Left lobe of liver (tissue), 2 donors: ENCODE measurements around the gene TFF2. TPM values are rescaled to one million over a fixed set of nuclear protein-coding genes. Genes with fewer than 3 reads are reported as not detected.

ENCODE experiments used
- ATAC-seq: fragments of 200-7000 bp; cut with Tn5 transposase; one replicate; pipeline ENCODE4 v1.9.1; 2020; ENCODE audit warnings: mild to moderate bottlenecking, moderate library complexity
- DNase-seq: peaks from one replicate; pipeline ENCODE4 v3.0.0-alpha.2; 2020; ENCODE audit warnings: low spot score
- total RNA-seq: library from RNA; stranded (reverse); gene quantifications from one replicate; pipeline ENCODE4 v1.2.1, GENCODE V29; 2021
- donor health status: DM: no; HTN: no; CAD: no; lungs with moderate emphysema.
- donor health status: DM: no; HTN: yes; CAD: no.

Gene TFF2
- total RNA-seq, 1 donor from 2014 or later: 0.25 TPM

DNA sequence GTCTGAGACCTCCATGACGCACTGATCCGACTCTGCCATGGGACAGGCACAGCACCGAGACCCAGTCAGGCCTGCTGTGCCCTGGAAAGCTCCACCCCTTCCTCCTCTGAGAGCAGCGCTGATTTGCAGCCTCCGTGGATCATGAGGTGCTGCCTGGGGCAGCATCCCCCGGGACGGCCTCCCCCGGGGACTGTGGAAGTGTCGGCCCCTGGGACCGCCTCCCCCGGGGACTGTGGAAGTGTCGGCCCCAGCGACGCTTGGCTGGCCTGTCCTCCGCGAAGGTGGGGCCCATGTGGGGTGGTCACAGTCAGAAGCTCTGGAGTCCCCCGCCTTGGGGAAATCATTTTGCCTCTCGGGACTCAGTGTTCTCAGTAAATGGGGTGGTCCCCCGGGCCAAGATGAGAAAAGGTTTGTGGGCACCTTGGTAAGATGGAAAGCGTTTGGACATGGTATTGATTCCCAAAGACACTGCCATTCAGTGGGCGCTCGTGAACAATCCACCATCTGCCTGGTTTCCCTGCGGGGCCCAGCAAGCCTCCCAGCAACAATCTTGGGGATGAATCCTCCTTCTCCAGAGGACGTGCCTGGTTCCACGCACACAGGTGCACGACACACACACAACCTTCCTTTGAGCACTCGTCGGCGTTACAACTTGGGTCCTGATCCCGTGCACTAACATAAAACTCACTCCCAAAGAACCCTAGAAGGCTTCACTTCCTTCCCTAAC, 3.0 kb downstream of the TFF2 start:
- DNase-seq (no peak), ATAC-seq (no peak)

DNA sequence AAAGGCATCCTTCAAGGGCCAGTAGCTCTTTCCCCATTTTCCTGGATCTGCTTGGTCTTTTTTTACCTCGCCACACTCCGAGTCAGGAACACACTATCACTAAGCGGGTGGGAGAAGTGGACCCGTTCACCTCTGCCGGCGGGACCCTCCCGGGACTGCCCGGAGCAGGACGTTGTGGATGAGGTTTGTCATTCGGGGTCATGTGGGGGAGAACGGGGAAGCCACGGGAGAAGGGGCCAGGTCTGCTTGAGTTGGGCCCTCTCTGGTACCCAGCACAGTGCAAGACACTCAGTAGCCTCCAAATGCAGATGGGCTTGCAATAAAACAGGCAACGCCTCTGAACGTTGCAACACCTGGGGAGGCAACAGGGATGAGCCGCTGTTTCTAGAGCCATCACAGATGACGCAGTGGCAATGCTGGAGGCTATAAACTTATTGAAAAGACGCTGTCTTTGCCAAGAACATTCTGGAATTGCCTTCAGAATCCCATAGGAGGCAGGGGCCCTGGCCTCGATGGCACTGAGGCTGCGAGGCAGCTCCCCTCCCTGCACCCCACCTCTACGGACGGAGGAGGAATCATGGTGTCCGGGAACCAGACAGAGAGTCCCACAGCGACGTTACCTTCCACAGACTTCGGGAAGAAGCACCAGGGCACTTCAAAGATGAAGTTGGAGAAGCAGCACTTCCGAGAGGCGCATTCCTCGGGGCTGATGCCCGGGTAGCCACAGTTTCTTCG, 3.8 kb downstream of the TFF2 start:
- ATAC-seq: no peak
- DNase-seq: peak; percentile 5

DNA sequence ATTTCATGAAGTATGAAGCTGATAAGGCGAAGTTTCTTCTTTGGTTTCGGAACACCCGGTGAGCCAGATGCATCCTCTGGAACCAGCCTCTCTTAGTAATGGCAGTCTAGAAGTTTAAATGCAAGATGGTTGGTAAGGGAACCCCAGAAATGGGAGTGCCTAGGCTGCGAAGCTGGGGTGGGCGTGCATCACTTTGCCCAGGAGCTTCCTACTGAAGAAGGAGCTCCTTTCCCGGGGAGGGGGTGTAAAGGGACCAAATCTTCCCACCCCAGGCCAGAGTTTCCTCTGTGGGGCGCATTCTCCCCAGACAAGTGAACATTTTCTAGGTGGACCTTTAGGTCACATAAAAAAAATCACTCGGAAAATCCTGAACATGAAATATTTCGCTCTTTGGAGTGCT, 4.4 kb downstream of the TFF2 start:
- peak; percentile 12 for DNase-seq
- no peak for ATAC-seq

GRCh38 chr21:42344631-42345030, 6.2 kb downstream of the TFF2 start:
- ATAC-seq (no peak), DNase-seq (no peak)

- DNase-seq: no peak
Measured at GRCh38 chr21:42343963-42344510, 6.8 kb downstream of the TFF2 start.

DNA sequence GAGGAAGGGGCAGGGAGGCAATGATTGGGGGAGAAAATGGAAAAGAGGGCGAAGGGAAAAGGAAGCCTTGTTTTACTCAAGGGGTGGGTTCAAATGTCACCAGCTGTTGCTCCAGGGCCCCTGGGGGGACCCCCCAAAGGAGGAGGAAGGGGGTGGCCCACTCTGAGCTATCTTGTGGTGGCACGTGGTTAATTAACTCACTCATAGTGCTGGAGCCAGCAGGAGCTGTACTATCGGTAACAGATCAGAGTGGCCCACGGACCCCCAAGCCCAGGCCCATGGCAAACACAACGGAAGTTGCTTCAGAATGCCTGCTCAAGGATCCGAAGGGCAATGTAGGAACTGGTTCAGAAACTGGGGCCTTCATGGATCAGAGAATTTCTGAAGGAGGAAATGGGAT, 7.2 kb downstream of the TFF2 start:
- ATAC-seq (no peak), DNase-seq (no peak)

More at GRCh38 chr21:42343963-42344510, 6.8 kb downstream of the TFF2 start:
- no peak for ATAC-seq

DNA sequence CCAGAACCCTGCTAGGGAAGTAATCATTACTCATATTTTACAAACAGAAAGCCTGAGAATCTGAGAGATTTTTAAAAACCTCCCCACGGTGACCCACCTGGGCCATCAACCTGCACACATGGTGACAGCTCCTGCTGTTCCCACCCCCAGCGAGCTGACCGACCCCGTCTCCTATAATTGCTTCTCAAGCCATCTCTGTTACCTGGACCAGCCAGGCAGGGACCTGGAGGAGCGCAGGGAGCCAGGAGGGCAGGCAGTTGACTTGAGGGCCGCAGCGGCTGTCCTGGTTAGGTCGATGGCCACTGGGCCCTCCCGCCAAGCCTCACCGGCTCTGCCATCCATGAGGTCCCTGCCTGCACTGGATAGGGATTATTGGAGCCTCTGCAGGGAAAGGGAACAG, 7.7 kb downstream of the TFF2 start:
- no peak for DNase-seq
- ATAC-seq: no peak

DNA sequence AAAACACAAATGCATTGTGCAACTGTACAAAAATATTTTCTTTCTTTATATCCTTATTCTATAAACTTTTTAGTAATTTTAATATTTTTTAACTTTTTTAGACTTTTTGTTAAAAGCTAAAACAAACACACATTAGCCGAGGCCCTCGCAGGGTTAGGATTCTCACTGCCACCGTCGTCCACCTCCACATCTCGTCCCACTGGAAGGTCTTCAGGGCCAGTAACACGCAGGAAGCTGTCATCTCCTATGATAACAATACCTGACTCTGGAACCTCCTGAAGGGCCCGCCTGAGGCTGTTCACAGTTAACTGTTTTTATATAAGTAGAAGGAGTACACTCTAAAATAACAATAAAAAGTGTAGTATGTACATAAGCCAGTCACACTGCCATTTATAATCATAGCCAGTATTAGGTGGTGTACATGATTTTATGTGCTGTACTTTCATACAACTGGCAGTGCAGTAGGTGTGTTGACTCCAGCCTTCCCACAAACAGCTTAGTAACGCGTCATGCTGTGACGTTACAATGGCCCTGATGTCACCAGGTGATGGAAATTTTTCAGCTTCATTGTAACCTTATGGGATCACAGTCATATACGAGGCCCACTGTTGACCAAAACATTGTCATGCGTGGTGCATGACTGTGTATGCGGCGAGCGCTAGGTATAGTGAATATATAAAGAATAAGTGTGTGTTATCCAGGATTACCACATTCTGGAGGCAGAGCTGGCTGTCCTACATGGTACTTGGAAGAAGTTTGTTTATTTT, 8.8 kb downstream of the TFF2 start:
- ATAC-seq (no peak), DNase-seq (peak; percentile 10)

- ATAC-seq (no peak), DNase-seq (peak; percentile 19)
Measured at GRCh38 chr21:42340187-42341050, 10.4 kb downstream of the TFF2 start.

DNA sequence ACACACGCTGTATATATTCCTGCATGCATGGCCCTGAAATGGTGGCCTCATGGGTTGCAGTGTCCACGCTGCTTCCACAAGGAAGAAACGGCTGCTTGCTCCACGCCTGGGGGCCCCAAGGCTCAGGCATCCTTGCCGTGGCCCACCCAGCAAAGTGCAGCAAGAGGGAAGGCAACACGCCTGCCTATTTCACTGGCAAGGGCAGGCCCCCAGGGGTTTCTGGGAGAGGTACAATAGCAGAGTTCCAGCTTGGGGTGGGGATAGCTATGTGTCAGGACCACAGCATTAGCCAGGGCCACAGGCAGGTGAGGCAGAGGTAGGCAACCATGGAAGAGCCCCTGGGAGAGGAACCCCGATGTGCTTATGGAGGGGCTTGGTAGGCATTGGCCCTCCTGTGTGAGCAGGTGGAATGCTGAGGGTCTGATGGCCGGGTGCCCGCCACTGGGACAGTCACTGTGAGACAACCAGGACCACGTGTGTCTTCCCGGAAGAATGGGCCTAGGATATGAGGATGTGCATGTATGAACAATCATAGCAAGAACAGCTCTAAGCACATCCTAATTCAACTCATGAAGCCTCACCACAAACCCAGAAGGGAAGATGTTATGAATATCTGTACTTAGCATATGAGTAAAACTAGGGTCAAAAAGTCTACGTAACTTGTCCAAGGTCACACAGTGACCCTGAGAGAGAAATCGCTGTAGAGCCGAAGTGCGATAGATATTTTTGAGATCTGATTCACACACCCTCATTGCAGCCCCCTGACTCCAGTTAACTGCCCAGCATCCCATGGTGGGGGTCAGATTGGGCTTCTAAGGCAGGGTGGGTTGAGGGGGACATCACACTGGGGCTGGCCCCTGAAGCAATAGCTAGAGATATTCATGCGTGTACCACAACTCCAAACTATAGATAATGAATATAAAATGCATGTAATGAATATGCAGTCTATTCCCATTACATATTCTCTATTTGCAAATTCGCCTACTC, 11.8 kb downstream of the TFF2 start:
- DNase-seq (peak; percentile 37), ATAC-seq (no peak)

DNA sequence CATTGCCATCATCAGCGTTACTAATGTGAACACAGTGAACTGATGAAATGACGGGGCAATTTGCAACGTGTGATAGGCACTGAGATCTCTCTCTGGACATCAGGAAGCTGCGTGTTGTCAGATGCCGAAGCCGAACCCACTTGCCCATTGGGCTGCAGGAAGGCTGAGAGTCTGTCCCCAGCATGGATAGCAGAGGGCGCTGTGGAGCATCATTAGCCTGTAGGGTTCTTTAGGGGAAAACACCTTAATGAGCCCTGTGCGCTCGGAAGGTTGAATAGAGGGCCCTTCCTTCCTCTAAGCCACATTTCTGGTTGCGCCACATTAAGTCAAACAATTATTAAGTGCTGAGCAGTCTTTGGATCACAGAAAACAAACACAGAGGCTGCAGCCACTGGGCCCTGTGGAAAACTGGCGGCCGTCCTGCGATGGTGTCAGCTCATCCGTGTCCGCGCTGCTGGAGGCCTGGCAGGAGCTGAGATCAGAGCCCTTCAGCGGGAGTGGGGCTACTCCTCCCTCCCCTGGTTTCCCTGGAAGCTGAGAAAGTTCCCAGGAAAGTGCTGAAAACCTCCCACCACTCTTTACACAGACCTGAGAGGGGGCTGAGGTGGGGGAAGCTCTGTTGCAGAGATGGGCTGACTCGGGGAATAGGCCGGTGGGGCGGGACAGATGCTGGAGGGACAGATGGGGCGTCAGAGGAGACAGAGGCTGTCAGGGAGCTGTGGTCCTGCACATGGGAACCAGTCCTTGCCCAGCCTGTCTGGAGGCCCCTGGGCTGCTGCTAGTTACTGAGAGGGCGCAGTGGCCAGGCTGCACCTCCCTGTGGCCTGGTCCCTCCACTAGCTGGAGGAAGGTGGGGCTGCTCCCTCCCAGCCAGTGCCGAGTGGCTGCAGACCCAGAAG, 12.7 kb downstream of the TFF2 start:
- peak; percentile 94 for ATAC-seq

DNA sequence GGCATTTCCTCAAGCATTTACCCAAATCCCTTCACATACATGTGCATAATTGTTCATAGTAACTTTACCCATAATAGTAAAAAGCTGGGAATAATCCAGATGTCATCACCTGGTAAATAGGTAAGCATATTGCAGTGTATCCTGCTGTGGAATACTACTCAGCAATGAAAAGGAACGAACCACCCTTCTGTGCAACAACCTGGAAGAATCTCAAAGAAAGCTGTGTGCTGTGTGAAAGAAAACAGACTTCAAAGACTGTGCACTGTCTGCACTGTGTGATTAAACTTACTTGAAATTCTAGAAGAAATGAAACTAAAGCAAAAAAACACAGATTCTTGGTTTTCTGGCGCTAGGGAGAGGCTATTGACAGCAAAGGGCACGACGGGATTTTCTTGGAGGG, 13.5 kb downstream of the TFF2 start:
- DNase-seq (no peak), ATAC-seq (no peak)

More for the DNA sequence above, 12.7 kb downstream of the TFF2 start:
- peak; percentile 64 for DNase-seq

- DNase-seq (peak; percentile 8), ATAC-seq (no peak)
Measured at GRCh38 chr21:42336054-42336453, 14.7 kb downstream of the TFF2 start.

DNA sequence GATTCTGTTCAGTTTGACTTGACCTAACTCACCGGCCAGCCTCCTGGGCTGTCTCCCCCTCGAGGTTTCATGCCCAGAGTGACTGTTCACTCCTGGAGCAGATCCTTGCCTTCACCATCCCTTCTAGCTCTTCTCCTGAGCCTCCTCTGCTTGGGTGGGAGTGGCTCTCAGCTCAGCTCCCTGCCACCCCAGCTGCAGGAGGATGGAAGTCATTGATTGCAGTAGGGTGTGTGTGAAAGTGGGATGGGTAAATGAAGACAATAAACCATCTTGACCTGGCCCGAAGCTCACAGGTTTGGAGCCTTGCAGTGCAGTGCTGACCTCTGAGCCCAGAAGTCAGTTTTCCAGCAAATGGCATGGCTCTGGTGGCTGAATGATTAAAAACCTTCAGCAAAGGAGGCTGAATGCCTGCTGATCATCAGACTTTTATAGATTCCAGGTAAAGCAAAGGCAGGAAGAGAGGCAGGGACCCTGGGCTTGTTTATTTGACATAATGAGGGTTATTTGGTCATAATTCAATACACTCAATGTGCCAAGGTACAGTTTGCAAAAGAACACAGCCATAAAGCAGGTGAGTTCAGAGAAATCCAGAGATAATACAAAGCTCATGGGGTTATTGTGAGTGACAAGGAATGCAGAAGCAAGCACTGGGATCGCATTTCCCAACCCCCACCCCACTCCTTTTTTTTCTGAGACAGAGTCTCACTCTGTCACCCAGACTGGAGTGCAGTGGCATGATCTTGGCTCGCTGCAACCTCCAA, 18.1 kb downstream of the TFF2 start:
- peak; percentile 4 for DNase-seq
- ATAC-seq: no peak

- ATAC-seq (no peak), DNase-seq (no peak)
Measured at GRCh38 chr21:42331660-42332059, 19.1 kb downstream of the TFF2 start.

DNA sequence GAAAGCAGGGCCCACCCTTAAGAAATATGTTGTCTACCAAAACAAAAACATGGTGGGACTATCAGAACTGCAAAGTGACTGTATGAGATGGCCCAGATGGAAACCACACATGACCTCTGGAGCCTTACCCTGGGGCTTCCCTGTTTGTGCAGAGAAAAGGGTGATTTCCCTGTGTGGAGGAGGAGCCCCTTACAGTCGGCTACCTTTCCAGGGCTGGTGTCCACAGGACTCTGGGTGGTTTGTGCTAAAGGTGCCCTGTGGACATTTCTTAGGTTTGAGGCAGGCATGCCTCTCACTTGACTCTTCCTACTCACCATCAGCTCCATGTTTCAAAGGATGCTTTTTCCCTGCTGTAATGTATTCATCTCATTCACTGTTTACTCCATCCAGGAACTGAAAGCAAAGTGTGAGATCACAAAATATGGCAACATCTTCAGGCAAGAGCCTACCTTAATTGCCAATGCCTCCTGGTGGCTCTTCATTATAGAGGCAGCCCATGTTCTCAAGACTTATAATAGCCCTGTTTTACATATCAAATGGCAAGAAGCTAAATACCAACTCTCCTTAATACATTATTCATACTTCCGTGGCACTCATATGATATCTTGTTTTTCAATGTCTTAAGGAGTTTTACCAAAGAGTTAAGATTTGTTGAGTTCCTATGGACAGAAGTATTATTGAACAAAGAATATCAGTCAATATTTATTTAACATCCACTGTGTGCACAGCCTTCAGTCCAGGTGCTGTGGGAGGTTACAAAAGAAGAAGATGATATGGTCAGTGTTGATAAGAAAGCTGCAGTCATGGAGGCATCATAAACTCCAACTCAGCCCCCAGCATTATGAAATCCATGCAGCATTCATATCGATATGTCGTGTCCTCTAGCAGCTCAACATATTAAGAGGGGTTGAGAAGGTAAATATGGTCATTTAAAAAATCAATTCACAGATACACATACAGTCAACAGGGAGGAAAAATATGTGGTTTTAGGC, 20.1 kb downstream of the TFF2 start:
- DNase-seq: peak; percentile 29
- ATAC-seq: no peak
